ENCODE measurements around the gene TMPRSS13.

- TF ChIP-seq CTCF (IDR thresholded peaks at IDR 0.05) (no peak), EP300 (IDR thresholded peaks at IDR 0.05) (no peak), POLR2A (IDR thresholded peaks at IDR 0.05; ENCODE audit: low read depth) (no peak)
Measured at GRCh38 chr11:117913736-117914397, 15.3 kb downstream of the TMPRSS13 start.
